ENCODE results near the gene CNTN2. TPM values are rescaled to one million over a fixed set of nuclear protein-coding genes. Genes with fewer than 3 reads are reported as not detected.

CNTN2 gene
- total and polyA plus RNA-seq, 2 of the 8 experiments (the other 6 are each of a cell fraction or from before 2014, with no cell fraction given), result 1.2 to 3.9 TPM

- 89% methylated on average over 6 of the region's 6 CpGs; no CpG with 5 or more reads in 1 of the 2 experiments for WGBS, 2 experiments (ENCODE audit: extremely low coverage in 1 of 2, insufficient coverage in 1 of 2, insufficient read length in 1 of 2, insufficient replicate concordance in 2 of 2, low coverage in 1 of 2, low lambda C conversion rate in 2 of 2, missing lambda C conversion rate in 1 of 2)
- no peak for TF ChIP-seq ATF2 (IDR thresholded peaks at IDR 0.05; ENCODE audit: low read length)
- no peak for TF ChIP-seq SIX5 (IDR thresholded peaks at IDR 0.05; ENCODE audit: low read depth, low read length)
- no peak for TF ChIP-seq YY1 (IDR thresholded peaks at IDR 0.05; ENCODE audit: low read depth, low read length)
- no peak for TF ChIP-seq SIRT6 (IDR thresholded peaks at IDR 0.05; ENCODE audit: low read length)
- no peak for TF ChIP-seq TBP (IDR thresholded peaks at IDR 0.05; ENCODE audit: low read depth, low read length)
- no peak for TF ChIP-seq FOSL1 (IDR thresholded peaks at IDR 0.05; ENCODE audit: insufficient read depth, low read depth, low read length)
- TF ChIP-seq KDM1A (IDR thresholded peaks at IDR 0.05; ENCODE audit: borderline replicate concordance, low read length), result no peak
- no peak for TF ChIP-seq NANOG (IDR thresholded peaks at IDR 0.05; ENCODE audit: insufficient read depth, low read depth, low read length, poor library complexity, severe bottlenecking)
- TF ChIP-seq POU5F1 (IDR thresholded peaks at IDR 0.05; ENCODE audit: low read depth, low read length), result no peak
- TF ChIP-seq, protein P1, sequence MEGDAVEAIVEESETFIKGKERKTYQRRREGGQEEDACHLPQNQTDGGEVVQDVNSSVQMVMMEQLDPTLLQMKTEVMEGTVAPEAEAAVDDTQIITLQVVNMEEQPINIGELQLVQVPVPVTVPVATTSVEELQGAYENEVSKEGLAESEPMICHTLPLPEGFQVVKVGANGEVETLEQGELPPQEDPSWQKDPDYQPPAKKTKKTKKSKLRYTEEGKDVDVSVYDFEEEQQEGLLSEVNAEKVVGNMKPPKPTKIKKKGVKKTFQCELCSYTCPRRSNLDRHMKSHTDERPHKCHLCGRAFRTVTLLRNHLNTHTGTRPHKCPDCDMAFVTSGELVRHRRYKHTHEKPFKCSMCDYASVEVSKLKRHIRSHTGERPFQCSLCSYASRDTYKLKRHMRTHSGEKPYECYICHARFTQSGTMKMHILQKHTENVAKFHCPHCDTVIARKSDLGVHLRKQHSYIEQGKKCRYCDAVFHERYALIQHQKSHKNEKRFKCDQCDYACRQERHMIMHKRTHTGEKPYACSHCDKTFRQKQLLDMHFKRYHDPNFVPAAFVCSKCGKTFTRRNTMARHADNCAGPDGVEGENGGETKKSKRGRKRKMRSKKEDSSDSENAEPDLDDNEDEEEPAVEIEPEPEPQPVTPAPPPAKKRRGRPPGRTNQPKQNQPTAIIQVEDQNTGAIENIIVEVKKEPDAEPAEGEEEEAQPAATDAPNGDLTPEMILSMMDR (IDR thresholded peaks at IDR 0.05; ENCODE audit: control extremely low read depth in 1 of 3, insufficient read depth in 1 of 3, low read depth in 1 of 3, low read length in 3 of 3), result no peak
These were observed 26.0 kb upstream of the CNTN2 start for GRCh38 chr1:205017001-205017400.

More at GRCh38 chr1:205017001-205017400, 26.0 kb upstream of the CNTN2 start:
- no peaks in the 10 kb centered on the region; a peak in 1 of 7 replicates for H3K27me3 ChIP-seq (replicated peaks in 1 of 4; ENCODE audit: control insufficient read depth in 3 of 4, extremely low read depth in 1 of 4, insufficient read depth in 3 of 4, low read length in 3 of 4)
- H2BK15ac ChIP-seq (ENCODE audit: low read length), result no peak overlapping the region
- DNase-seq (ENCODE audit: low read depth in 1 of 2, low spot score in 2 of 2), result no peak
- H3K9me3 ChIP-seq (ENCODE audit: insufficient read depth in 2 of 2, low read depth in 1 of 2, low read length in 1 of 2), result no peaks in the 10 kb centered on the region
- 0 out of 2 replicates have a peak, but pooled peaks cover 2% of the 10 kb centered on the region for H3K79me1 ChIP-seq (ENCODE audit: low read depth, low read length)
- H4K20me1 ChIP-seq (replicated peaks in 1 of 2; ENCODE audit: control insufficient read depth in 1 of 2, insufficient read depth in 2 of 2, low read length in 2 of 2), result no peaks in the 10 kb centered on the region
- H3K4me2 ChIP-seq (ENCODE audit: insufficient read depth in 1 of 2, low read depth in 2 of 2, low read length in 2 of 2), result no peak overlapping the region
- no peak for FAIRE-seq
- H3K18ac ChIP-seq (ENCODE audit: extremely low read depth, low read length), result no peak overlapping the region
- H3K56ac ChIP-seq (replicated peaks; ENCODE audit: insufficient read length, low read depth, low read length), result no peak overlapping the region
- no peak overlapping the region for H2BK12ac ChIP-seq (ENCODE audit: low read depth, low read length)
- H3K27ac ChIP-seq (ENCODE audit: low read depth, low read length), result no peak overlapping the region
- no peak overlapping the region for H3K14ac ChIP-seq (ENCODE audit: insufficient read length)
- no peak overlapping the region for H4K91ac ChIP-seq (replicated peaks; ENCODE audit: insufficient read length, low read length)
- no peak overlapping the region for H2BK20ac ChIP-seq (ENCODE audit: low read length)
- H3K23me2 ChIP-seq (ENCODE audit: low read depth, low read length), result no peaks in the 10 kb centered on the region
- no peak overlapping the region for H2BK5ac ChIP-seq (ENCODE audit: low read depth, low read length)
- ChIA-PET CTCF (ENCODE audit: partially characterized antibody) (interaction anchor here (5.1 to 33.2 kb wide), 3 partner anchors 11 to 41 kb away, joined by 16 to 531 read pairs (median 92); no protein-coding TSS in a partner anchor), POLR2A (ENCODE audit: partially characterized antibody) (no interaction called here)
- H3K4me1 ChIP-seq (replicated peaks in 1 of 4; ENCODE audit: control insufficient read depth in 3 of 4, insufficient read depth in 4 of 4, low read length in 3 of 4), result peaks cover 0 to 21% (median 7%) of the 10 kb centered on the region in 4 experiments; a peak in 5 of 7 replicates
- no peak overlapping the region for H2AK5ac ChIP-seq (ENCODE audit: low read depth, low read length)
- H4K8ac ChIP-seq (ENCODE audit: extremely low read depth, insufficient read depth, low read length), result no peak overlapping the region
- no peak overlapping the region for H3K23ac ChIP-seq (ENCODE audit: insufficient read length)
- no peak overlapping the region for H3K4ac ChIP-seq (replicated peaks; ENCODE audit: insufficient read length, low read depth, low read length)
- no peaks in the 10 kb centered on the region for H3K79me2 ChIP-seq (ENCODE audit: control insufficient read depth in 1 of 2, insufficient read depth in 2 of 2, low read length in 2 of 2)
- no peaks in the 10 kb centered on the region for H3K36me3 ChIP-seq (ENCODE audit: control insufficient read depth in 2 of 4, insufficient read depth in 4 of 4, low read length in 3 of 4)
- no peak overlapping the region for H3K4me3 ChIP-seq (ENCODE audit: extremely low read depth in 1 of 4, insufficient read depth in 2 of 4, low read depth in 3 of 4, low read length in 4 of 4)
- H3K9ac ChIP-seq (replicated peaks in 1 of 4; ENCODE audit: extremely low read depth in 1 of 4, low read depth in 3 of 4, low read length in 3 of 4), result no peak overlapping the region
- H4K5ac ChIP-seq (ENCODE audit: insufficient read length, low read depth, low read length), result no peak overlapping the region
- no peak overlapping the region for H2BK120ac ChIP-seq (replicated peaks; ENCODE audit: low read depth, low read length)
- H2AFZ ChIP-seq (ENCODE audit: low read length), result no peak overlapping the region

All from H1 (cell line).